Gastroesophageal sphincter (tissue), 4 donors: ENCODE measurements around the gene WDFY1. TPM values are rescaled to one million over a fixed set of nuclear protein-coding genes. Genes with fewer than 3 reads are reported as not detected.

Experiments
- ATAC-seq: fragments of 150-250 bp; one replicate; pipeline ENCODE4 v1.9.1; 2016; ENCODE audit warnings: mild to moderate bottlenecking, moderate library complexity
- H3K27ac ChIP-seq, 4 donors: fragments of 200-600 bp; sonication (generic) in 3 of 4; 1 replicate in 3 of 4; 2 replicates in 1 of 4; pipeline ENCODE4 v1.5.1; 2016 to 2019
- H3K27me3 ChIP-seq: fragments of 200-600 bp; sonication (generic); one replicate; pipeline ENCODE4 v1.5.1; 2019
- H3K36me3 ChIP-seq, 2 donors: fragments of 200-600 bp; sonication (generic); one replicate each; pipeline ENCODE4 v1.5.1; 2019; ENCODE audit warnings: control low read depth in 1 of 2
- H3K4me1 ChIP-seq, 3 donors: fragments of 200-600 bp; sonication (generic); 1 replicate in 2 of 3; 2 replicates in 1 of 3; pipeline ENCODE4 v1.5.1; 2016 to 2019; ENCODE audit warnings: control low read depth in 2 of 3
- H3K4me3 ChIP-seq, 2 donors: fragments of 200-600 bp; sonication (generic); one replicate each; pipeline ENCODE4 v1.5.1; 2019; ENCODE audit warnings: mild to moderate bottlenecking in 1 of 2, moderate library complexity in 1 of 2
- H3K9me3 ChIP-seq, 3 donors: fragments of 200-600 bp; sonication (generic); one replicate each; pipeline ENCODE4 v1.5.1; 2017 to 2019; ENCODE audit warnings: control low read depth in 2 of 3
- CTCF ChIP-seq, 4 experiments: fragments of 200-600 bp in 2 of 4; fragments of 450-650 bp in 2 of 4; sonication (generic) in 1 of 4; IDR thresholded peaks; one replicate each; pipeline ENCODE4 v1.5.1; 2017 to 2019; ENCODE audit warnings: antibody characterized with exemption in 4 of 4, mild to moderate bottlenecking in 2 of 4, moderate library complexity in 2 of 4
- EP300 ChIP-seq: sonication (generic); formaldehyde crosslinking; IDR thresholded peaks from one replicate; pipeline ENCODE4 v1.6.1; 2017; ENCODE audit warnings: antibody characterized with exemption, mild to moderate bottlenecking
- POLR2A ChIP-seq, 2 donors: fragments of 450-650 bp; IDR thresholded peaks; one replicate each; pipeline ENCODE4 v1.6.1; 2017; ENCODE audit warnings: antibody characterized with exemption in 2 of 2, mild to moderate bottlenecking in 2 of 2, moderate library complexity in 1 of 2
- POLR2AphosphoS5 ChIP-seq: sonication (generic); formaldehyde crosslinking; IDR thresholded peaks from one replicate; pipeline ENCODE4 v1.6.1; 2017; ENCODE audit warnings: antibody characterized with exemption
- WGBS, 2 donors: methylation state at CpG; one replicate each; pipeline ENCODE4 v1.1.5; 2018; ENCODE audit warnings: low coverage in 1 of 2; 5-methylcytosine and 5-hydroxymethylcytosine counted together
- total RNA-seq, 4 donors: library from RNA; depleted of rRNA; stranded (reverse); fragments of >200 nt; gene quantifications; one replicate each; pipeline ENCODE4 v1.1.0, GENCODE V29; 2016

Gene WDFY1
- total RNA-seq, 4 donors from 2014 or later = 26.3 to 49.7 (median 39.3) TPM

- no peaks in the 10 kb centered on the region for H3K27me3 ChIP-seq
- peaks cover 0 to 24% of the 10 kb centered on the region in 2 donors for H3K36me3 ChIP-seq
- no peak overlapping the region for H3K4me3 ChIP-seq
- no peaks in the 10 kb centered on the region for H3K9me3 ChIP-seq
- 67 to 77% methylated on average over 1 to 2 of the region's 2 CpGs for WGBS, 2 donors
- TF ChIP-seq POLR2A (IDR thresholded peaks at IDR 0.05) = no peak
- TF ChIP-seq EP300 = no peak
- no peak for TF ChIP-seq CTCF (IDR thresholded peaks at IDR 0.05)
- TF ChIP-seq POLR2AphosphoS5 = no peak
- no peak overlapping the region for H3K27ac ChIP-seq
- ATAC-seq = no peak
- no peaks in the 10 kb centered on the region for H3K4me1 ChIP-seq
Observed at GRCh38 chr2:223854741-223855140, 90.4 kb downstream of the WDFY1 start.

- Histone ChIP-seq H3K4me1 (no peaks in the 10 kb centered on the region), H3K27ac (no peak overlapping the region), H3K36me3 (peaks cover 0 to 34% of the 10 kb centered on the region in 2 donors), H3K9me3 (no peaks in the 10 kb centered on the region), H3K27me3 (no peaks in the 10 kb centered on the region), H3K4me3 (no peak overlapping the region)
- 60 to 100% methylated on average over 1 of the region's 3 CpGs for WGBS, 2 donors
- no peak for ATAC-seq
- TF ChIP-seq EP300 (no peak), POLR2AphosphoS5 (no peak), CTCF (IDR thresholded peaks at IDR 0.05) (no peak), POLR2A (IDR thresholded peaks at IDR 0.05) (no peak)
Observed at GRCh38 chr2:223853425-223853837, 91.7 kb downstream of the WDFY1 start.

GRCh38 chr2:223852281-223852795 lies 92.8 kb downstream of the WDFY1 start:
- Histone ChIP-seq H3K4me3 (no peak overlapping the region), H3K9me3 (no peaks in the 10 kb centered on the region), H3K4me1 (no peaks in the 10 kb centered on the region), H3K27ac (no peak overlapping the region), H3K27me3 (no peaks in the 10 kb centered on the region), H3K36me3 (peaks cover 0 to 34% of the 10 kb centered on the region in 2 donors)
- no peak for TF ChIP-seq EP300
- TF ChIP-seq CTCF (IDR thresholded peaks at IDR 0.05) = no peak
- no peak for TF ChIP-seq POLR2AphosphoS5
- no peak for ATAC-seq
- 95 to 98% methylated on average over 3 of the region's 3 CpGs for WGBS, 2 donors

- Histone ChIP-seq H3K4me1 (no peaks in the 10 kb centered on the region), H3K9me3 (no peaks in the 10 kb centered on the region), H3K36me3 (peaks cover 0 to 15% of the 10 kb centered on the region in 2 donors), H3K4me3 (no peak overlapping the region), H3K27ac (no peak overlapping the region), H3K27me3 (no peaks in the 10 kb centered on the region)
- ATAC-seq = no peak
- TF ChIP-seq POLR2AphosphoS5 (no peak), EP300 (no peak), POLR2A (IDR thresholded peaks at IDR 0.05) (no peak), CTCF (IDR thresholded peaks at IDR 0.05) (no peak)
- WGBS, 2 donors = 97 to 99% methylated on average over 7 of the region's 7 CpGs
Observed at GRCh38 chr2:223847410-223847809, 97.7 kb downstream of the WDFY1 start.

GRCh38 chr2:223846515-223846914 lies 98.6 kb downstream of the WDFY1 start:
- Histone ChIP-seq H3K27ac (no peak overlapping the region), H3K27me3 (no peaks in the 10 kb centered on the region), H3K4me1 (no peaks in the 10 kb centered on the region), H3K9me3 (no peaks in the 10 kb centered on the region), H3K36me3 (peaks cover 0 to 15% of the 10 kb centered on the region in 2 donors), H3K4me3 (no peak overlapping the region)
- WGBS, 2 donors = 75 to 88% methylated on average over 1 of the region's 1 CpG
- no peak for TF ChIP-seq CTCF (IDR thresholded peaks at IDR 0.05)
- no peak for TF ChIP-seq EP300
- no peak for TF ChIP-seq POLR2A (IDR thresholded peaks at IDR 0.05)
- no peak for TF ChIP-seq POLR2AphosphoS5
- ATAC-seq = no peak
